Thyroid gland (tissue), 4 donors: ENCODE measurements around the gene COG3.

Experiments used
- POLR2A ChIP-seq, 2 donors: fragments of 450-650 bp; IDR thresholded peaks; one replicate each; pipeline ENCODE4 v1.6.1; 2017; ENCODE audit warnings: antibody characterized with exemption in 2 of 2, mild to moderate bottlenecking in 2 of 2, moderate library complexity in 1 of 2
- TF ChIP-seq, protein P1 (sequence below), 6 experiments: fragments of 200-600 bp in 3 of 6; fragments of 450-650 bp in 3 of 6; sonication (generic) in 3 of 6; IDR thresholded peaks; one replicate each; pipeline ENCODE4 v1.5.1; 2016 to 2019; ENCODE audit warnings: antibody characterized with exemption in 6 of 6, mild to moderate bottlenecking in 2 of 6, inconsistent platforms in 1 of 6, moderate library complexity in 1 of 6

DNA sequence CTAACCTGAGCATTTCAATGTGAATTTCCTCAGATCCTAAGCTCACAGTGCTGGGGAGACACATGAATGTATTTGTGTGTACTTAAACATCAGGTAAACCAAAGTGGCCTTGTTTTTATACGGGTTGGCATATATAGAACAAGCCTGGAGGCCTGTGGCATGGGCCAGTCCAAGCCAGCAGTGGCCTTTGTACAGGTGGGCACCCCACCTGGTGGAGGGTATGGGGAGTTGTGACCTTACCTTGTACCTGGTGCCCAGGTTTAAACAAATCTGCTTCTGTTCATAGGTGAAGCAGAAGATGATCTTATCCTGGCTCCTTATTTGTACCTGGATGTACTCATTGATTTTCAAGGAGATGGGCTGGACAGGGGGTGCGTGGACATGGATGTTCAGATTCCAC lies 79.8 kb downstream of the COG3 start:
- TF ChIP-seq, protein P1, sequence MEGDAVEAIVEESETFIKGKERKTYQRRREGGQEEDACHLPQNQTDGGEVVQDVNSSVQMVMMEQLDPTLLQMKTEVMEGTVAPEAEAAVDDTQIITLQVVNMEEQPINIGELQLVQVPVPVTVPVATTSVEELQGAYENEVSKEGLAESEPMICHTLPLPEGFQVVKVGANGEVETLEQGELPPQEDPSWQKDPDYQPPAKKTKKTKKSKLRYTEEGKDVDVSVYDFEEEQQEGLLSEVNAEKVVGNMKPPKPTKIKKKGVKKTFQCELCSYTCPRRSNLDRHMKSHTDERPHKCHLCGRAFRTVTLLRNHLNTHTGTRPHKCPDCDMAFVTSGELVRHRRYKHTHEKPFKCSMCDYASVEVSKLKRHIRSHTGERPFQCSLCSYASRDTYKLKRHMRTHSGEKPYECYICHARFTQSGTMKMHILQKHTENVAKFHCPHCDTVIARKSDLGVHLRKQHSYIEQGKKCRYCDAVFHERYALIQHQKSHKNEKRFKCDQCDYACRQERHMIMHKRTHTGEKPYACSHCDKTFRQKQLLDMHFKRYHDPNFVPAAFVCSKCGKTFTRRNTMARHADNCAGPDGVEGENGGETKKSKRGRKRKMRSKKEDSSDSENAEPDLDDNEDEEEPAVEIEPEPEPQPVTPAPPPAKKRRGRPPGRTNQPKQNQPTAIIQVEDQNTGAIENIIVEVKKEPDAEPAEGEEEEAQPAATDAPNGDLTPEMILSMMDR (IDR thresholded peaks at IDR 0.05), result no peak
- TF ChIP-seq POLR2A (IDR thresholded peaks at IDR 0.05), result no peak
